Measurements from ENCODE around the gene MYRFL. TPM values are rescaled to one million over a fixed set of nuclear protein-coding genes. Genes with fewer than 3 reads are reported as not detected.

Gene MYRFL
- total RNA-seq, 4 donors from 2014 or later = 0.48 to 0.68 TPM; not detected in 2

- DNase-seq = no peak
- intact Hi-C loops (cut with DNase I; ENCODE audit: low total_unique reads) (loop anchor here (10.0 kb wide), 1 partner anchor 548 kb away; no protein-coding TSS in a partner anchor), in situ Hi-C loops (cut with MboI; ENCODE audit: low pct_ligation_motif_present in 1 of 4, low pct_unique_long_range_greater_than_20kb in 1 of 4, low sequenced_read_pairs in 3 of 4) (no loop called here)
- H3K36me3 ChIP-seq = no peaks in the 10 kb centered on the region
- no peaks in the 10 kb centered on the region for H3K4me1 ChIP-seq
- TF ChIP-seq CTCF (IDR thresholded peaks at IDR 0.05) (no peak), POLR2A (IDR thresholded peaks at IDR 0.05) (no peak), POLR2AphosphoS5 (IDR thresholded peaks at IDR 0.05) (no peak), EP300 (IDR thresholded peaks at IDR 0.05; ENCODE audit: low read depth) (no peak)
- no peak overlapping the region for H3K4me3 ChIP-seq
- H3K27ac ChIP-seq = no peak overlapping the region
- no peaks in the 10 kb centered on the region for H3K9me3 ChIP-seq
- H3K27me3 ChIP-seq = no peaks in the 10 kb centered on the region
- WGBS, 2 donors (ENCODE audit: low coverage in 1 of 2) = 49 to 80% methylated on average over 2 to 3 of the region's 3 CpGs
Observed at GRCh38 chr12:69966839-69967238, 141.8 kb downstream of the MYRFL start.

- 50 to 85% methylated on average over 1 to 3 of the region's 3 CpGs for WGBS, 2 donors (ENCODE audit: low coverage in 1 of 2)
- in situ Hi-C loops (cut with MboI; ENCODE audit: low pct_ligation_motif_present in 1 of 4, low pct_unique_long_range_greater_than_20kb in 1 of 4, low sequenced_read_pairs in 3 of 4) (no loop called here), intact Hi-C loops (cut with DNase I; ENCODE audit: low total_unique reads) (loop anchor here (10.0 kb wide), 1 partner anchor 546 kb away; no protein-coding TSS in a partner anchor)
Observed at GRCh38 chr12:69969011-69969410, 144.0 kb downstream of the MYRFL start.

GRCh38 chr12:69972136-69972535 lies 147.1 kb downstream of the MYRFL start:
- H3K9me3 ChIP-seq = no peaks in the 10 kb centered on the region

More at GRCh38 chr12:69969011-69969410, 144.0 kb downstream of the MYRFL start:
- Histone ChIP-seq H3K36me3 (no peaks in the 10 kb centered on the region), H3K4me1 (no peaks in the 10 kb centered on the region), H3K27me3 (no peaks in the 10 kb centered on the region), H3K27ac (no peak overlapping the region), H3K4me3 (no peak overlapping the region), H3K9me3 (no peaks in the 10 kb centered on the region)
- TF ChIP-seq POLR2A (IDR thresholded peaks at IDR 0.05) = no peak
- no peak for TF ChIP-seq CTCF (IDR thresholded peaks at IDR 0.05)
- TF ChIP-seq POLR2AphosphoS5 (IDR thresholded peaks at IDR 0.05) = no peak
- TF ChIP-seq EP300 (IDR thresholded peaks at IDR 0.05; ENCODE audit: low read depth) = no peak
- DNase-seq = no peak

GRCh38 chr12:69978020-69978419 lies 153.0 kb downstream of the MYRFL start:
- Histone ChIP-seq H3K27me3 (no peaks in the 10 kb centered on the region), H3K4me3 (no peak overlapping the region), H3K4me1 (no peaks in the 10 kb centered on the region), H3K9me3 (no peaks in the 10 kb centered on the region), H3K36me3 (no peaks in the 10 kb centered on the region), H3K27ac (no peak overlapping the region)
- intact Hi-C loops (cut with DNase I; ENCODE audit: low total_unique reads) (no loop called here), in situ Hi-C loops (cut with MboI; ENCODE audit: low pct_ligation_motif_present in 1 of 4, low pct_unique_long_range_greater_than_20kb in 1 of 4, low sequenced_read_pairs in 3 of 4) (no loop called here)
- 68% methylated on average over 6 of the region's 6 CpGs for WGBS, 2 donors (ENCODE audit: low coverage in 1 of 2)
- DNase-seq = no peak
- TF ChIP-seq POLR2AphosphoS5 (IDR thresholded peaks at IDR 0.05) = no peak
- TF ChIP-seq POLR2A (IDR thresholded peaks at IDR 0.05) = no peak
- no peak for TF ChIP-seq CTCF (IDR thresholded peaks at IDR 0.05)
- TF ChIP-seq EP300 (IDR thresholded peaks at IDR 0.05; ENCODE audit: low read depth) = no peak

More at GRCh38 chr12:69972136-69972535, 147.1 kb downstream of the MYRFL start:
- in situ Hi-C loops (cut with MboI; ENCODE audit: low pct_ligation_motif_present in 1 of 4, low pct_unique_long_range_greater_than_20kb in 1 of 4, low sequenced_read_pairs in 3 of 4) (no loop called here), intact Hi-C loops (cut with DNase I; ENCODE audit: low total_unique reads) (no loop called here)
- Histone ChIP-seq H3K4me1 (no peaks in the 10 kb centered on the region), H3K36me3 (no peaks in the 10 kb centered on the region), H3K4me3 (no peak overlapping the region), H3K27me3 (no peaks in the 10 kb centered on the region), H3K27ac (no peak overlapping the region)
- no peak for DNase-seq
- 74 to 90% methylated on average over 5 to 7 of the region's 7 CpGs for WGBS, 2 donors (ENCODE audit: low coverage in 1 of 2)
- TF ChIP-seq POLR2AphosphoS5 (IDR thresholded peaks at IDR 0.05) (no peak), POLR2A (IDR thresholded peaks at IDR 0.05) (no peak), CTCF (IDR thresholded peaks at IDR 0.05) (no peak), EP300 (IDR thresholded peaks at IDR 0.05; ENCODE audit: low read depth) (no peak)
